NCI-H748 treated with DMSO at 0.1 percent for 48 hours (cell line): ENCODE results near the gene SF3B2.
"Not testable (repeated sequence)": the region's sequence is repeated elsewhere in the genome, so short reads cannot be mapped to it uniquely, and the experiment has no call there.

ENCODE experiments used
- DNase-seq: peaks from one replicate; lab custom pipeline; 2025; lab: John Stamatoyannopoulos, UW

The SF3B2 gene

GRCh38 chr11:66051766-66052663 is at the start of gene SF3B2:
Gene SF3B2, plus strand, starts transcription at chr11:66052364. Its CDS starts 21 bp downstream, at chr11:66052385.
- peak; percentile 95 for DNase-seq

GRCh38 chr11:66002648-66003225 is 49.4 kb upstream of the SF3B2 start:
- peak; percentile 42 for DNase-seq

- DNase-seq: no peak
These were observed 48.9 kb upstream of the SF3B2 start for GRCh38 chr11:66003291-66003690.

GRCh38 chr11:66004186-66004585 is 48.0 kb upstream of the SF3B2 start:
- no peak for DNase-seq

GRCh38 chr11:66006134-66006890 is 45.9 kb upstream of the SF3B2 start:
- DNase-seq: no peak

- no peak for DNase-seq
These were observed 45.3 kb upstream of the SF3B2 start for GRCh38 chr11:66006891-66007176.

- no peak for DNase-seq
These were observed 44.9 kb upstream of the SF3B2 start for GRCh38 chr11:66007201-66007634.

GRCh38 chr11:66008095-66008467 is 44.1 kb upstream of the SF3B2 start:
- no peak for DNase-seq

GRCh38 chr11:66008468-66009101 is 43.6 kb upstream of the SF3B2 start:
- no peak for DNase-seq

GRCh38 chr11:66010036-66010435 is 42.1 kb upstream of the SF3B2 start:
- DNase-seq: not testable (repeated sequence)

- no peak for DNase-seq
These were observed 40.9 kb upstream of the SF3B2 start for GRCh38 chr11:66011239-66011784.

GRCh38 chr11:66011785-66012303 is 40.3 kb upstream of the SF3B2 start, which contains the start of gene CST6:
Gene CST6, plus strand, starts transcription at chr11:66012008. Its CDS starts 37 bp downstream, at chr11:66012045.
- no peak for DNase-seq

- DNase-seq: no peak
These were observed 39.7 kb upstream of the SF3B2 start for GRCh38 chr11:66012371-66012945.

GRCh38 chr11:66012946-66013761 is 39.0 kb upstream of the SF3B2 start:
- no peak for DNase-seq

GRCh38 chr11:66013762-66014100 is 38.4 kb upstream of the SF3B2 start:
- DNase-seq: no peak

GRCh38 chr11:66014804-66015453 is 37.2 kb upstream of the SF3B2 start:
- no peak for DNase-seq

GRCh38 chr11:66015454-66015881 is 36.7 kb upstream of the SF3B2 start:
- DNase-seq: no peak

- DNase-seq: no peak
These were observed 36.0 kb upstream of the SF3B2 start for GRCh38 chr11:66015936-66016792.

- no peak for DNase-seq
These were observed 35.4 kb upstream of the SF3B2 start for GRCh38 chr11:66016793-66017177.
